Measurements from ENCODE around the gene GSTO1. TPM values are rescaled to one million over a fixed set of nuclear protein-coding genes. Genes with fewer than 3 reads are reported as not detected.

The GSTO1 gene
- total RNA-seq, 1 donor from 2014 or later = 46.7 TPM

GRCh38 chr10:104251443-104251842 lies 3.2 kb upstream of the GSTO1 start:
- no peak for DNase-seq (ENCODE audit: low read depth)

GRCh38 chr10:104252368-104252767 lies 2.3 kb upstream of the GSTO1 start:
- no peak for DNase-seq (ENCODE audit: low read depth)

DNA sequence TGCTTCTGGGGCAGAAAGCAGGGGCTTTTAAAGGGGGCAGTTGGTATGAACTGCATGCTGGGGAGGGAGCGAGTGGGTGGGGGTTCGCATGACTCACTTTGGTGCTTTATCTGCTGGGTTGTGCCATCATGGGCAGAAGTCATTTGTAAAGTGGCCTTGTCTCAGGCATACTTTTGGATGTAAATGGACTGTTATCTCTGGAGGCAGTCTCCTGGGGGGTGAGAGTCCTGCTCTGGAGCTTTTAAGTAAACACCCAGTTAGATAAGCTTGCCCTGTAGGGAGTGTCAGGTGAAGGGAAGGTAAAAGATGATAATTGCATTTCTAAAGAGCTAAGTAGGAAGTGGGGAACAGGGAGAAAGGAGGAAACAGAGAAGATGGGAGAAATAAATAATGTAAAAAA lies 1.6 kb upstream of the GSTO1 start:
- no peak for DNase-seq (ENCODE audit: low read depth)

DNA sequence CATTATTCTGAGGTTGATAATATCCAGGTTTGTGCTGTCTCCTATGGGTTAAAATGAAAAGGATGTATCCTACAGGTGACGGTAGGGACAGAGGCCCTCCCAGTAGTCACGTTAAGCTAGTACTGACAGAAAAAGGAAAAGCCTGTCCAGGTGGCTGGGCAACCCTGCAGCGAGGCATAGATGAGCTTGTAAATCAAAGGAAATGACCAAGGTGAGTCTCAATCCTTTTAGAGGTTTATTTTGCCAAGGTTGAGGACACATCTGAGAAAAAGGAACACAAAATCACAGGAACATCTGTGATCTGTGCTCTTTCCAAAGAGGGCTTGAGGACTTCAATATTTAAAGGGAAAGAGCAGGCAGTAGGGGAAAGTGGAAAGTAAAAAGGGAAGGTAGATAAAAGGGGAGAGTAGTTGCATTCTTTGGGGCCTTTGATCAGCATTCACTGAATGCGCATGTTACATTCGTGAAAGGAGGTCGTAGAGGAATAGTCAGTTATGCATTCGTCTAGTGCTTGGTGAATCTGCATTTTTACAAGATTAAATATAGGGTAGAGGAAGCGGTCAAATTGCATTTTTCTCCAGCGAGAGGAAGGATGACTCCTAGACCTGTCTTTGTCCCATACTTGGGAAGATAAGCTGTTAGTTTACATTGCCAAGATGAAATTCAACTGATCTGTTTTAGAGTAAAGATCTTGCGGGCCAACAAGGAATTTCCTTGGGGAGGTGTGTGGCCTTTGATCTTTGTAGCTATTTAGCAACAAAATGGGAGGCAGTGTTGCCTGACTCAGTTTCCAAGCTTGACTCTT lies 884 bp upstream of the GSTO1 start:
- DNase-seq (ENCODE audit: low read depth) = no peak

- peak; percentile 79 for DNase-seq (ENCODE audit: low read depth)
Observed at GRCh38 chr10:104255311-104255981, 754 bp downstream of the GSTO1 start.

- peak; percentile 26 for DNase-seq (ENCODE audit: low read depth)
Observed at GRCh38 chr10:104256335-104256961, 1.8 kb downstream of the GSTO1 start.

DNA sequence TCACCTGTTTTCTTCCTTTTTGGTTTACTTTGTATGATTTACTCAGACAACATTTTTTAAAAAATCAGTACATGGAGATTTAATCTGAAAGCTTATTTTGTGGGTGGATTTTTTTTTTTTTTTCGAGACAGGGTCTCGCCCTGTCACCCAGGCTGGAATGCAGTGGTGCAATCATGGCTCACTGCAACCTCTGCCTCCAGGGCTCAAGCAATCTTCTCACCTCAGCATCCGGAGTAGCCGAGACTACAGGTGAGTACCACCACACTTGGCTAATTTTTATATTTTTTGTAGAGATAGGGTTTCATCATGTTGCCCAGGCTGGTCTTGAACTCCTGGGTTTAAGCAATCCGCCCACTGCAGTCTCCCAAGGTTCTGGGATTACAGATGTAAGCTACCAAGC lies 2.5 kb downstream of the GSTO1 start:
- DNase-seq (ENCODE audit: low read depth) = no peak

DNA sequence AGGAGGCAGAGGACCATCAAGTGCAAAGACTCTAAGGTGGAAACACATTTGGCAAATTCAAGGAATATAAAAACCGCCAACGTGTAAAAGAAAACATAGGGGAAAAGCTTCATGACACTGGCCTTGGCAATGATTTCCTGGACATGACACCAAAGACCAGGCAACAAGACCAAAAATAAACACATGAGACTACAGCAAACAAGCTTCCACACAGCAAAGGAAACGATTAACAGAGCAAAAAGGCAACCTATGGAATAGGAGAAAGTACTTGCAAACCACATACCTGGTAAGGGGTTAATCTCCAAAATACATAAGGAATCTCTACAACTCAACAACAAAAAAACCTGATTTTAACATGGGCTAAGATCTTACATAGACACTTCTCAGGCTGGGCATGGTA lies 3.5 kb downstream of the GSTO1 start:
- DNase-seq (ENCODE audit: low read depth) = no peak

- DNase-seq (ENCODE audit: low read depth) = peak; percentile 33
Observed at GRCh38 chr10:104259456-104259855, 4.8 kb downstream of the GSTO1 start.

DNA sequence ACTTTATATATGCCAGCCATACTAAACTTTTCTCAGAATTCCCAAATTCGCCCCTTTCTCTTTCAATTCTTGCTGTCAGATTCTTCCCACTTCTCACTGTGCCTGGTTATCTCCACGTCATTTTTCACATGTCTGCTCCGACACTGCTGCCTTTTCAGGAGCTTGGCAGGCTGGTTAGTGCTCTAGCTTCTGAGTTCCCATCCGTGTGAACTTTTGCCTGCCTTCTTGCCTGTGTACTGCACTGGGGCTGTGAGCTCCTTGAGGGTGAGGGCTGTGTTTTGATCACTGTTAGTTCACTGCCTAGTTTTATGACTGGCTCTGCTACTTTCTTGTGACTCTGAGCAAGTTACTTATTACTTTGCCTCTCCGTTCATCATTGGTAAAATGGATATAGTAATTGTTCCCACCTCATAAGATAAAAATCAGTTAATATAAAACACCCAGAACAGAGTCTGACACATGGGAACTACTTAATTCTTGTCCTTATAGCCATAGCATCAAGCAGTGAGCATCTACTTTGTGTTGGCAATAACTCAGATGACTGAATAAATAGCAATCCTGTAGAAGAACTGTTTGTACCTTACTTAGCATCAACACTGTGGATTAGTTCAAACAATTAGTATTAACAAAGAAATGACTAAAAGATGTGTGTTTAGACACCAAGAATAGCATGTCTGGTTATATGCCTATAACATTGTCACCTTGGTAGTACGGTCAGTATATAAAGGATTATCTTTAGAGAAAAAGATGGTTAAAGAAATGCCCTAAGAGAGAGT lies 5.5 kb downstream of the GSTO1 start:
- peak; percentile 76 for DNase-seq (ENCODE audit: low read depth)

DNA sequence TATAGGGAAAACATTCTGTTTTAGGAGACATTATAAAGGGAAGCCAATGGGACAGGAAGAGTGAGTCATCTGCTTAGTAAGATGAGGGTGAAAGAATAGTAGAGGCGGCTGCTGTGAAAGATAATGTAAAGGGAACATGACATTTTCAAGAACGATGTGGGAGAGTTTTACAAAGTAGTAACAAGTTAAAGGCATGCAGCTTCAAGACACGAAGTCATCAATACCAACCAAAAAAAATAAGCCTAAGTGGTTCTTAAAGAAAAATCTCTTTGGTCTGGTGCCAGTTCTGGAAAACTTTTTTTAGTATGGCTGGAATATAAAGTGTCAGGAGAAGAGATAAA lies 6.1 kb downstream of the GSTO1 start:
- DNase-seq (ENCODE audit: low read depth) = no peak

DNA sequence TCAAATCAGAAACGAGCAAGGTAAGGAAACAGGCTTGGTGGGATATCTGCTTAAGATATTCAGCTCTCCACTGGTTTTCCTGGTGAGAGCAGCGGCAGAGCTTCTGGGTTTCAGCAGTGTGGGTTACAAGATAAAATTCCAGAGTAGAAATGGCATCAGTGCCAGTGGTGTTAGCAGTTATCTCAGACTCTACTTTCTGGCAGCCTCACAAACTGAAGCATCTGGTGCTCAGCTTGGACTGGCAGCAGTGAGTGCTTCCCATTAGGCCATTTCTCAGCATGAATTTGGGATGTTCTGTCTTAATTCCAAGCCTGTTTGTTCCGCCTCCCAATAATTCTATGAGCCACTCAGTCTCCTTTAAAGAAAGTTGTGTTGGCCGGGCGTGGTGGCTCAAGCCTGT lies 7.4 kb downstream of the GSTO1 start:
- no peak for DNase-seq (ENCODE audit: low read depth)

DNA sequence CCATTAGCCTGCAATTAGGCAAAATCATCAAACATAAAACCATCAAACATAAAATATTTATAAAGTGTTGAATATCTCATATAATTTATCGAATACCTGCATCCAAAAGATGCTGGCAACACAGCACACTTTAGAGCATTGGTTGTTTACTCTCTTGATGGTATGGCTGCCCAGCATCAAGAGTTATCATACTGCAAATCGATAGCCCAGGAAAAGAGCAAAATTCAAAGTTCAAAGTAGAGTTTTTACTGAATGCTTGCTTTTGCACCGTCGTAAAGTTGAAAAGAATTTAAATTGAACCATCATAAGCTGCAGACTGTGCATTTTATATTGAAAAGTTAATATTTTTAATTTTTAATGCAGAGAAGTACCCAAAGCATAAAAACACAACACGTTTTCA lies 10.1 kb downstream of the GSTO1 start:
- DNase-seq (ENCODE audit: low read depth) = no peak

DNA sequence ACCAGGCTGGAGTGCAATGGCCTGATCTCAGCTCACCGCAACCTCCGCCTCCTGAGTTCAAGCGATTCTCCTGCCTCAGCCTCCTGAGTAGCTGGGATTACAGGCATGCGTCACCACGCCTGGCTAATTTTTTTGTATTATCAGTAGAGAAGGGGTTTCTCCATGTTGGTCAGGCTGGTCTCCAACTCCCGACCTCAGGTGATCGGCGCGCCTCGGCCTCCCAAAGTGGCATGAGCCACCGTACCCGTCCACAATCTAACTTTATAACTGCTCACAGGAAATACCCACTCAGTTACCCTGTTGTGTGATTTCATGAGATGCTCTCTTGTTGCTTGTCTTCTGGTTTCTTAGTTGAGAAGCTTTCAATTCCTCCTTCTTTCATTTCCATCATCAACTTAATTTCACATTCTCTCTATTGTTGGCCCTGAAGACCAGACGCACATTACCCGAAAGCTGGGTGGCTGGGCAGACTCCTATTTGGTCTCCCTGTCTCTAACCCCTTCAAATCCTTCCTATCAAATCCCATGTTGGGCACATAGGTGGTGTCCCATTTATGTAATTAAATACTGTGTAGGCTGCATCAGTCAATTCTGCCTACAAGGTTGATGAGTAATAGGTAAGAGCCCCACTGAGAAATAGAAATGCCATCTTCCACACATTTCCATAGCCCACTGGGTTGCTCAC lies 13.2 kb downstream of the GSTO1 start:
- DNase-seq (ENCODE audit: low read depth) = no peak

DNA sequence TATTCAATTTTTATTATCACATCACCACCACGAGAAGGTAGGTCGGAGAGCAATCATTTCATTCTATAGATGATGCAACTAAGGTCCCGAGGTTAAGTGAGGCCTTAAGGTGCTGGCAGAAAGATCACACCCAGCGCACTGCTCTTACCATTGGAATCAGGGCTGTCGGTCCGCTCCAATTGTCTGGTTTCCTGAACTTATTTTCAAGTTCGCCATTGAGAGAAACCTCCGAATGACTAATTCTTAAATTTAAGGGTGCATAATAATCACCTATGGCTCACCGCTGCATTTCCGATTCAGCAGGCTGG lies 13.7 kb downstream of the GSTO1 start:
- no peak for DNase-seq (ENCODE audit: low read depth)

DNA sequence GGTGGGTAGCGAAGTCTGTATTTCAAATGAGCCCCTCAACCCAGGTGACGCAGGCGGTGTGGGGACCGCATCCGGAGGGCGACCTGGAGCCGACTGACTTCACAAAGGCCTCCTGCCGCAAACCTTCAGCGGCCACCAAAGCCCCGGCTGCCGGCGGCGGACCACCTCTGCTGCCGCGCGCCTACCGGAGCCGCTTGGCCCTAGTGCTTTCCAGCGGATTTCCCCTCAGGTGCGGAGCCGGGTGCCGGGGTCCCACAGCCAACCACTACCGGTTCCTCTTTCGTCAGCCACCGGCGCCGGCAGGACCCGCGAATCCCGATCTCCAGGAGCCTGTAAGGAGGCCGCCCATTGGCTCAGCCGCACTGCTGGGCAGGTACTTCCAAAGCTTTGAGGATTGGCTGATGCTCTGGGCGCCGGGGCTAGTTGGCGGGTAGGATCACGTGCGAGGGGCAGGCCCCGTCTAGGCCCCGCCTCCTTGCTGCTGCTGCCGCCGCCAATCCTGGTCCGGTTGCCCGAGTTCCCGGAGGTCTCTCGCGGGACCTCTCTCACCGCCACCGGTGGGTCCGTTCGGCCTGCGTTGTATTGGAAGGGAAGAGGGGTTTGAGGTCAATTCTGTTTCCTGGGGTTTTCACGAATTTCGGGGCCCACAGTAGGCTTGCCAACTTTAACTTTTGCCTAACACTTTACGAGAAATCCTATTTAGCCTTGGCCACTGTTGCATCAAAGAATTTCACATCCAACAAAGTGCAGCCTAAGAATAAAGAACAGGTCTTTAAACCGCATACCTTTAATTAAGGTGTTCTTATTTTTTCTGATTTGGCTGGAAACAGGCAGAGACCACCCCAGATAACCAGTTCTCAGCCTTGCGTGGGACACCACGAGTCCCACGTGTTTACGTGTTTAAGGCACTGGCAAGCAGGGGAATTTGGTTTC lies 14.3 kb downstream of the GSTO1 start, which contains the start of gene GSTO2:
Gene GSTO2 (plus strand): TSS at position 472 of the 933 bp plus-strand sequence. CDS start 5,732 bp downstream, outside the sequence.
- DNase-seq (ENCODE audit: low read depth) = peak; percentile 97

DNA sequence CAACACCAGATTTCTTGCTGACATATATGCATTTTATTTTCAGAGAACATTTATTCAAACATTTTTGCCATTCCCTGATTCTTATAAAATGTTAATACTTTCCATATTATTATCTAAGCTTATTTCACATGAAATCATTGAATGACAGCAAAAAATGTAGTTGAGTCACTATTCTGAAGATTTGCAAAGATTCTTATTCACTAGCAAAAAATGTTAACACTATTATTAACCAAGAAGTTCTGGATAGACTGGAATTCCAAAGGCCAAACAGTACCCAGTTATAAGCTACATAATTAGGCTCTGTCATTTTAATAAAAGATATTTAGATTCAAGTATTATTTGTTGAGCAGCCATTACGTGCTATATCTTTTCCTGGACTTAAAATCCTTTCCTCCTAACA lies 18.6 kb downstream of the GSTO1 start:
- DNase-seq (ENCODE audit: low read depth) = no peak

DNA sequence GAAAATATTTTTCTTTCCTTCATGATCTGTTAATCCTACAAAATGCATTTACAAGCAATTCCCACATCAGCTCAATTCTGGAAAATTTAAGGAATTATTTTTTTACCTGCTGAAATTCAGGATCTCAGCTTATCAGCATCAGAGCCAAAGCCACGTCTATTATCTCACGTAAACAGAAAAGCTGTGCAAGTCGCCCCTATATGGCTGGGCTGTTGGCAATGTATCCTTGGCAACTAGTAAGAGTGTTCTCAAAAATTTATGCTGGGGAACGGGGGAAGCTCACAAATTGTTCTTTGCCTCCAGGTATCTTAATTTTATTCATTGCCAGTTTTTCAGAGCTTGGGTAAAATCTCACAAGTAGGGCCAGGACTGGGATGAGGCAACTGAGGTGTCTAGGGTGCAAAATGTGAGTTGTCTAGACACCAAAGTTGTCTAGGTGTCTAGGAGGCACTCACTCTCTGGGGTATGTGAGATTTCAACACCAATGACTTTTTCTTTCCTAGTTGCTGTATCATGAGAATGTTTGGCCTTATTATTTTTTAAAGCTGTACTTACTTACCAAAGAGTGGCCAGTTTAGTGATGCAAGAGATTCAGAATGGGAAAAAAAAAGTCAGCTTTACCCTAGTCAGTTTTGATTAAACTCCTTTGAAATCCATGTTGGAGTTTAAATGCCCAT lies 19.3 kb downstream of the GSTO1 start:
- DNase-seq (ENCODE audit: low read depth) = no peak

- peak; percentile 44 for DNase-seq (ENCODE audit: low read depth)
Observed at GRCh38 chr10:104274762-104275721, 20.4 kb downstream of the GSTO1 start.

All from renal cortical epithelial cell (primary cell).